Measurements from ENCODE around the gene CCDC39.
"Not testable (repeated sequence)": the region's sequence is repeated elsewhere in the genome, so short reads cannot be mapped to it uniquely, and the experiment has no call there.

CCDC39 gene

DNA sequence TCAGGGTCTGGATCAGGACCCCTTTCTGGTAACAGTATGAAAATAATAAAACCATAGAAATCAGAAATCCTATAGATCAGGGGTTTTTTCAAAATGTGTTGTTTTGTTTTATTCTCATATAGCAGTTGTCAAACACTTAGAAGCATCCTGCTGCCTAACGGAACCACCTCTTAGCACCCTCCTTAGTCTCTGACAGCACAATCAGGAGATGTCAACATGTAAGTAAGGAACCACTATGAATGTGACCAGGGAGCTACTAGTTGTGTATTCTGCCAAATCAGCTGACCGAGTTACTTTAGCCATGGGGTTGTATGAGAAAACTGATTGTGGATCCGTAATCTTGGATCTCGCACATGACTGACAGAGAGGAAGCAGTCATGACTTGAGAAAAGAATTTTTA lies 22.2 kb downstream of the CCDC39 start:
- no peak overlapping the region for H3K4me3 ChIP-seq (ENCODE audit: low read length)
- TF ChIP-seq ZNF274 (IDR thresholded peaks at IDR 0.05; ENCODE audit: low read depth, low read length): no peak

DNA sequence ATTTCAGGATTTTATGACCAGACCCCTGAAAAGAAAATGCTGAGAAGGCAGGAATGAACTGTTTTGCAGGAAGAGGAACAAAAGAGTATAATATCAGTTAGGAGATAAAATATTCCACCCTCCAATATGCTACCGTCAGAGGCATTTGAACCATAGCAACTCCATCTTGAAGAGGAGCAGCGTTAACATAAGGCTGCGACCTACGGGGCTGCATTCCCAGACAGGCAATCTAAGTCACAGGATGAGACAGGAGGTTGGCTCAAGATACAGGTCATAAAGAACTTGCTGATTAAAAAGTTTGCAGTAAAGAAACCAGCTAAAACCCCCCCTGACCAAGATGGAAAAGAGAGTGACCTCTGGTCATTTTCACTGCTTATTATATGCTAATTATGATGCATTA lies 22.9 kb downstream of the CCDC39 start:
- no peak overlapping the region for H3K4me3 ChIP-seq (ENCODE audit: low read length)
- TF ChIP-seq ZNF274 (IDR thresholded peaks at IDR 0.05; ENCODE audit: low read depth, low read length): no peak

DNA sequence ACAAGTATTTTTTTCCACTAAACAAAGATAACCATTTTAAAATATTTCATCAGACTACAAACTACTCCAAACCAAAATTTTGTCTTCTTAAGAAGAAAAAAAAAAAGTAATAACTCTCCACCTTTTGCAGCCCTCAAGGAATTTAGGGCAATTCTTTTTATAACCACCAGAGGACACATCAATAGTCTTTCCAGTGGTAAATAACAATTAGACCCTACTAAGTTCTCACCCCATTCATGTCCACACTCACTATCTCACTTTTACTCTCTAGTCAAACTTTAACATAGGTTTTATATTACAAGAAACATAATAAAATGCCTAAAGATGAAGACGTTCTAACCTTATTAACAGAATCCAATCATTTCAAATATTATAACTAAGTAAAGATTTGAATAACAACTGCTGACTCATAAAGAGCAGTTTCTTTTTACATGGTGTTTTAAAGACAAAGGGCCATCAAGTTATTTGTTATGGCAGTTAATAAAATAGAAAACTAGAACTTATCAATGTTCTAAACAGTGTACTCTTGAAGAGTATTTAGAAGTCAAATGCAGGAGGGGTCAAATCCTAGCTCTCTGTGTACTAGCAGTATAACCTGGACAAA lies 33.0 kb downstream of the CCDC39 start:
- no peak for TF ChIP-seq ZNF274 (IDR thresholded peaks at IDR 0.05; ENCODE audit: low read depth, low read length)
- H3K4me3 ChIP-seq (ENCODE audit: low read length): no peak overlapping the region

DNA sequence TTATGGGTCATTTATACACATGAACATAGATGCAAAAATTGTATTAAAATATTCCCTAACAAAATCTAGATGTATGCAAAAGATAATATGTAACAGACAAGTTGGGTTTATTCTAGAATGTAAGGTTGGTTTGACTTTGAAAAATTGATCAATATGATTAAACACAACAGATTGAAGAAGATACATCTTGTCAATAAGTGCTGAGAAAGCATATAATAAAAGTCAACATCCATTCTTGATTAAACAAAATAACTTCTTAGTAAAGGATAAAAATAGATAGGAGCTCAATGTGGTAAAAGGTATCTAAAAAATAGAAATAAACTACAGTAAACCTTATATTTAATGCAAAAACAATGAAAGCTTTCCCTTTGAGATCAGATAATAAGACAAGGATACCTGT lies 38.3 kb downstream of the CCDC39 start:
- H3K4me3 ChIP-seq (ENCODE audit: low read length): no peak overlapping the region
- TF ChIP-seq ZNF274 (IDR thresholded peaks at IDR 0.05; ENCODE audit: low read depth, low read length): no peak

DNA sequence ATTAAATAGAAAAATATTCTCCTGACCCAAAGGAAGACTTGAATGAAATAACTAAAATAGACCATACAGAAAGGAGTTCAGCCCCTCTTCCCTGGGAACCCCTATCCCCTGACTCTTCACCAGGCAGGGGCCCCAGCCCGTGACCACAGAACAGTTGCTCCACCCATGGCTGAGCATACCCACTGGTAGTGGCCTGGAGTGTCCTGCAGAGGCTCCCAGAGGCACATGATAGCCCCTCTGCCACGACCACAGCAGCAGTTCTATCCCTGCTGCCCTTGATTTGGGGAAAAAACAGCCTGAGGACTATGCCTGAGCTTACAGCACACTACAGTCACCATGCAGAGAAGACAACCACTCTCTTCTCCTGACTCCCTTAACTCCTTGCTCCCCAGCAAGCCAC lies 45.6 kb downstream of the CCDC39 start:
- TF ChIP-seq ZNF274 (IDR thresholded peaks at IDR 0.05; ENCODE audit: low read depth, low read length): no peak
- no peak overlapping the region for H3K4me3 ChIP-seq (ENCODE audit: low read length)

DNA sequence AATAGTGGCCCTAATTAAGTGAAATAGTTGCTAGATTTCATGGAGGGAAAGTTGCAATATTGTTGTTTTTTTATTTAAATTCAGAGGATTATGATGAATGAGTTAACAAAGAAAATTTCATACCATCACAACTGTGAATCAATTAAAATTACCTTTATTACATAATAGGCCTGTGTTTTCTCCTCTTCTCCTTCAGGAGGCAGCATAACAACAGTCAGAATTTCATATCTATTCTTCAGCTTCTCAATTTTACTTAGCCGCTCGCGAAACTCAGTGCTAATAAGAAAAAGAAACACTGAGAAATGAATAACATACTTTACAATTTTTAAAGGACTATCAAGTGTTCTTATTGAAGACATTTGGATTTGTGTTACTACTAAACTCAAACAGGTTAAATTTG lies 48.0 kb downstream of the CCDC39 start:
- no peak for TF ChIP-seq ZNF274 (IDR thresholded peaks at IDR 0.05; ENCODE audit: low read depth, low read length)
- H3K4me3 ChIP-seq (ENCODE audit: low read length): no peak overlapping the region

DNA sequence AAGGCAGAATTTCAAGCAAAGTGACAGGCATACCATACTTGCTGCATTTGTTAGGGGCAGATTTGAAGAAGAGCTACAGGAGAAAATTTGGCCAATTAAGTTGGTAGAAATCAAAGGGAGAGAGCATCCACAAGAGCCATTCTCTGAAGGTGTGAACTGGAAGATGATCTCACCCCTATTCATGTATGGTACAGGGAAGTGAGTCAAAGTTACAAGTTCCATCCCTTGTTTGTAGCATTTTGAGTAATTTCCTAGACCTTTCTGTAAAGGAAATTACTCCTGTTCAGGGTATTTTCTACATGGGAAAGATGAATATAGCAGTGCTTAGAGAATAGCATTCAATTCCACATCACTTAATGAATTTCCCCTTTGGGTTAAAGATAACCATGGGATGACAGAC lies 48.9 kb downstream of the CCDC39 start:
- no peak overlapping the region for H3K4me3 ChIP-seq (ENCODE audit: low read length)
- no peak for TF ChIP-seq ZNF274 (IDR thresholded peaks at IDR 0.05; ENCODE audit: low read depth, low read length)

DNA sequence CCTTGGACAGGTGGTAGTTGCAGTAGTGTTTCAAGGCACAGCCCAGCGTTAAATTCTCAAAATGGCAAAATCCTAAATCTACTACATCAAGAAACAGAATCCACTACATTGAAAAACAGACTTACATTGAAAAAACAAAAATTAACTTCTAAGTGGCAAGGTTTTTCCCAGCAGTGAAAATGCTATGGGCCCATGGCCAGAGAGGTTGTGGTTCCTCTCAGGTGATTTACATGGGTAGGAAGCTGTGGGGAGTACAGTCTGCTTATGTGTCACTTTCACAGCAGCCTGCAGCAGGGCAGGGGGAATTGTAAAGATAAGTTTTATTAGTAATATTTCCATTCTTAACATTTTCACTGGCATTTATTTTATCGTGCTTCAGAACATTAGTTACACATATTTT lies 52.4 kb downstream of the CCDC39 start:
- H3K4me3 ChIP-seq (ENCODE audit: low read length): no peak overlapping the region

DNA sequence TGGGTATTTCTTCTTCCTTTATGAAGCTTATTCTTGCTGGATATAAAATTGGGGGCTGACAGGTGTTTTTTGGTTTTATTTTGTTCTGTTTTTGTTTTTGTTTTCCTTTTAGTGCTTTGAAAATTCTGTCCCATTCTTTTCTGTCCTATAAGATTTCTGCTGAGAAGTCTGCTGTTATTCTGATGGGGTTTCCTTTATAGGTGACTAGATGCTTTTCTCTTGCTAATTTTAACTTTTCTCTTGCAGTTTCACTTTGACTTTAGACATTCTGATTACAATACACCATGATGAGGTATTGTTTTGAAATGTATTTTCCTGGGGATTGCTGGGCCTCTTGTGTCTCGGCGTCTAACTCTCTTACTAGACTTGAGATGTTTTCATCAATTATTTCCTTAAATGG lies 54.6 kb downstream of the CCDC39 start:
- no peak overlapping the region for H3K4me3 ChIP-seq (ENCODE audit: low read length)
- TF ChIP-seq ZNF274 (IDR thresholded peaks at IDR 0.05; ENCODE audit: low read depth, low read length): no peak

More for the DNA sequence above, 52.4 kb downstream of the CCDC39 start:
- TF ChIP-seq ZNF274 (IDR thresholded peaks at IDR 0.05; ENCODE audit: low read depth, low read length): no peak

DNA sequence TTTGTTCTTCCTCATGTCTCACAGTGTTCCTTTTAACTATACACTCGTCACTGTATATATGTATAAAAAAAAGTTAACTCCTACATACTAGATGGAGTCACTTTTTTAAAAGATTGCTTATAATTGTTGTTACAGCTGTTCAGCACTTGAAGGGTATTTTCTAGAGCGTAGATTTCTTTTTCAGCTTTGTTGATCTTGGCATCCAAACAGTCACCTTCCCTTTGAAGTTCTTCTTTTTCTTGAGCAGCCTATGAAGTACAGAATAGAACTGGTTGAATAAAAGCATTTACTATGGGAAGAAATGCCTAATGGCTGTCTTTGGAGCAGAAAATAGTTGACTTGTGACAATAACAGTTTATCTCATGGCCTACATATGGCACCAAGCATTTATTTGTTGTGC lies 59.6 kb downstream of the CCDC39 start:
- no peak for TF ChIP-seq ZNF274 (IDR thresholded peaks at IDR 0.05; ENCODE audit: low read depth, low read length)
- no peak overlapping the region for H3K4me3 ChIP-seq (ENCODE audit: low read length)

DNA sequence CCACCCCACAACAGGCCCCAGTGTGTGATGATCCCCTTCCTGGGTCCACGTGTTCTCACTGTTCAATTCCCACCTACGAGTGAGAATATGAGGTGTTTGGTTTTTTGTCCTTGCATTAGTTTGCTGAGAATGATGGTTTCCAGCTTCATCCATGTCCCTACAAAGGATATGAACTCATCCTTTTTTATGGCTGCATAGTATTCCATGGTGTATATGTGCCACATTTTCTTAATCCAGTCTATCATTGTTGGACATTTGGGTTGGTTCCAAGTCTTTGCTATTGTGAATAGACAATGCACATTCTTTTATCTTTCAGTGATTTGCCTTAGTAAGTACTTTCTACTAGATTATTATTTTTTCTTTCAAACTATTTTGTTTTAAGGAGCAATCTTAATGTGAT lies 60.7 kb downstream of the CCDC39 start:
- H3K4me3 ChIP-seq (ENCODE audit: low read length): not testable (repeated sequence)

DNA sequence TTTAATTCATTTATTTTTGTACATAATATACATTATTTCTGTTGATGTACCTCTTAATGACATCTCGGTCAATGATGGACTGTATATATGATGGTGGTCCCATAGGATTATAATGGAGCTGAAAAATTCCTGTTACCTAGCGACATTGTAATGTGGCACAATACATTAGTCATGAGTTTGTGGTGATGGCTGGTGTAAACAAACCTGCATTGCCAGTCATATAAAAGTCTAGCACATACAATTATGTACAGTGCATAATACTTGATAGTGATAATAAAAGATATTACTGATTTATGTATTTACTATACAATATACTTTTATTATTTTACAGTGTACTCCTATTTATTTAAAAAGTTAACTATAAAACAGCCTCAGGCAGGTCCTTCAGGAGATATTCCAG lies 62.2 kb downstream of the CCDC39 start:
- H3K4me3 ChIP-seq (ENCODE audit: low read length): no peak overlapping the region
- TF ChIP-seq ZNF274 (IDR thresholded peaks at IDR 0.05; ENCODE audit: low read depth, low read length): no peak

DNA sequence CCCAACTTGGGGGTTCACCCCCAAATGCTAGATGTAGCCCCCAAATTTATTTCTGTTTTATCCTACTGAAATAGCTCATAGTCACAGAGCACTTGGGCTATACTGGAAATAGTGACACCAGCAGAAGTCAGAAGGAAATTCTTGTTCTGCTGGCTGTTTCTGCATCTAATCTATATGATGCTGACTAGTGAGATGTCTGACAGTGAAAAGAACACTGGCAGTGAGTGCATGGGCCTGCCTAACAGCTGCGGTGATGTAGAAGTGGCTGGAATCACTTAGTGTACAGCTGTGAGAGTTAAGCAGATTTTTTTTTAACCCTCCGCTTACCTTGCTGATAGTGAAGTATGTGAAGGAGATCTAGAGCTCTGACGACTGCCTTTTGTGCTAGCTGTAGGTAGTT lies 63.3 kb downstream of the CCDC39 start:
- H3K4me3 ChIP-seq (ENCODE audit: low read length): no peak overlapping the region
- no peak for TF ChIP-seq ZNF274 (IDR thresholded peaks at IDR 0.05; ENCODE audit: low read depth, low read length)

DNA sequence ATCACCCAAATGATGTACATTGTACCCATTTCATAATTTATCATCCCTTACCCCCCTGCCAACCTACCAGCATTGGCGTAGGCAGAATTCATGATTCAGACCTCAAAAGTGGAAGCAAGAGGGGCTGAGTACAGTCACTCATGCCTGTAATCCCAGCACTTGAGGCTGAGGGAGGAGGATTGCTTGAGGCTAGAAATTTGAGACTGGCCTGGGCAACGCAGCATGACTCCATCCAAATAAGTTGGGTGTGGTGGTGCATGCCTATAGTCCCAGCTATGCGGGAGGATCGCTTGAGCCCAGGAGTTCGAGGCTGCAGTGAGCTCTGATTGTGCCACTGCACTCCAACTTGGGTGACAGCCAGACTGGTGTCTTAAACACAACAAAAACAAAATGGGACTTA lies 66.9 kb downstream of the CCDC39 start:
- no peak for TF ChIP-seq ZNF274 (IDR thresholded peaks at IDR 0.05; ENCODE audit: low read depth, low read length)
- H3K4me3 ChIP-seq (ENCODE audit: low read length): no peak overlapping the region

DNA sequence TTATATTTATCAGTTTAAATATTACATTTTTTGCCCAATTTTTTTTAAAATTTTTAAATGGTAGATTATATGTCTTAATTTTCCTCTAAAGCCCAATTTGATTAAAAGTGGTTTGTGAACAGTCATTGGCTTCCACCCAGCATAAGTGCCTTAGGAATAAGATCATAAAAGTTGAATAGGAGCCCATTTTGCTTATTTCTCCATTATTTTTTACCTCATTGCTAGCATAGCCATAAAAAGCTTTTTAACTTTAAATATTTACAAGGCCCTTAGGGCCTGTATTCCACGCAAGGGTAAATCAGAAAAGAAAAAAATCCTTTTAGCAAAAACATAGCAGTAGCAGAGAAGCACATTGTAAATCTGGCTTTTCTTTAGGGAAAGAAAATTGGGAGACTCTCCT lies 68.3 kb downstream of the CCDC39 start:
- no peak for TF ChIP-seq ZNF274 (IDR thresholded peaks at IDR 0.05; ENCODE audit: low read depth, low read length)
- no peak overlapping the region for H3K4me3 ChIP-seq (ENCODE audit: low read length)

Data from GM08714 (cell line).